22Rv1 (cell line): ENCODE results near the gene KCNK7.

ENCODE experiments used
- H3K27ac ChIP-seq: fragments of 450-650 bp; 2 replicates; pipeline ENCODE4 v1.5.1; 2017
- CTCF ChIP-seq: fragments of 450-650 bp; IDR thresholded peaks from 2 replicates; pipeline ENCODE4 v1.5.1; 2017; ENCODE audit warnings: mild to moderate bottlenecking
- ZFX ChIP-seq: fragments of 450-650 bp; IDR thresholded peaks from 2 replicates; pipeline ENCODE4 v1.6.1; 2017; ENCODE audit warnings: antibody characterized with exemption, borderline replicate concordance

KCNK7 gene

GRCh38 chr11:65634440-65634839 lies 38.8 kb upstream of the KCNK7 start:
- TF ChIP-seq CTCF, result no peak
- no peak for TF ChIP-seq ZFX
- no peak overlapping the region for H3K27ac ChIP-seq

GRCh38 chr11:65634109-65634436 lies 38.5 kb upstream of the KCNK7 start:
- TF ChIP-seq CTCF (no peak), ZFX (no peak)
- no peak overlapping the region for H3K27ac ChIP-seq

- TF ChIP-seq ZFX (no peak), CTCF (no peak)
- H3K27ac ChIP-seq, result no peak overlapping the region
These were observed 37.9 kb upstream of the KCNK7 start for GRCh38 chr11:65633390-65634108.

- H3K27ac ChIP-seq, result no peak overlapping the region
- TF ChIP-seq CTCF (no peak), ZFX (no peak)
These were observed 34.6 kb upstream of the KCNK7 start for GRCh38 chr11:65630215-65630614.

- TF ChIP-seq CTCF, result no peak
These were observed 34.0 kb upstream of the KCNK7 start for GRCh38 chr11:65629579-65629978.

GRCh38 chr11:65627202-65627601 lies 31.6 kb upstream of the KCNK7 start:
- no peak overlapping the region for H3K27ac ChIP-seq
- no peak for TF ChIP-seq ZFX
- no peak for TF ChIP-seq CTCF

More at GRCh38 chr11:65629579-65629978, 34.0 kb upstream of the KCNK7 start:
- H3K27ac ChIP-seq, result no peak overlapping the region

GRCh38 chr11:65625628-65626342 lies 30.2 kb upstream of the KCNK7 start:
- no peak overlapping the region for H3K27ac ChIP-seq
- peak; percentile 58 for TF ChIP-seq CTCF
- TF ChIP-seq ZFX, result no peak
